Measurements from ENCODE around the gene MYO19. TPM values are rescaled to one million over a fixed set of nuclear protein-coding genes. Genes with fewer than 3 reads are reported as not detected.
"Not testable (repeated sequence)": the region's sequence is repeated elsewhere in the genome, so short reads cannot be mapped to it uniquely, and the experiment has no call there.

MYO19 gene
- total RNA-seq, 2 donors from 2014 or later: 75.9 to 77.1 TPM

DNA sequence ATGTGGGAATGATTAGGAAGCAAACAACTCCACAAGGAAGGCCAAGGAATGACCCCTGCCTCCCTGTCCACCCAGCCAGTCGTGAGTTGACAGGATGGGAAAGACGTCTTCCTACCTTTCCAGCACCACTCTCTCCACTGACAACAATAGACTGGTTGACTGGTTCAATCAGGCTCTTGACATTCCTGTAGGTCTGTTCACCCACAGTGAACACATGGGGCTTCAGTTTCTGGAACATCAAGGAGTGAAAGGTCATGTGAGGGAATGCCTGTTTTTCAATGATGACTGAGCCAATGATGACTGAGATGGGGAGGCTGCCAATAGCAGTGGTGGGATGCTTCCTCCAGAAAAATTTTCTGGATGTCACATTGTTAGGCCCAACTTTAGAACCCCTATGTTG, 9.6 kb downstream of the MYO19 start:
- no peak overlapping the region for H3K27ac Mint-ChIP-seq
- no peak overlapping the region for H3K4me3 Mint-ChIP-seq
- ATAC-seq: no peak
- H3K36me3 Mint-ChIP-seq (ENCODE audit: low read depth): peaks cover 12% of the 10 kb centered on the region
- no peaks in the 10 kb centered on the region for H3K27me3 Mint-ChIP-seq
- no peak for DNase-seq
- H3K4me1 Mint-ChIP-seq: peaks cover 11% of the 10 kb centered on the region
- no peaks in the 10 kb centered on the region for H3K9me3 ChIP-seq (ENCODE audit: control insufficient read depth, low read length, poor library complexity, severe bottlenecking)

DNA sequence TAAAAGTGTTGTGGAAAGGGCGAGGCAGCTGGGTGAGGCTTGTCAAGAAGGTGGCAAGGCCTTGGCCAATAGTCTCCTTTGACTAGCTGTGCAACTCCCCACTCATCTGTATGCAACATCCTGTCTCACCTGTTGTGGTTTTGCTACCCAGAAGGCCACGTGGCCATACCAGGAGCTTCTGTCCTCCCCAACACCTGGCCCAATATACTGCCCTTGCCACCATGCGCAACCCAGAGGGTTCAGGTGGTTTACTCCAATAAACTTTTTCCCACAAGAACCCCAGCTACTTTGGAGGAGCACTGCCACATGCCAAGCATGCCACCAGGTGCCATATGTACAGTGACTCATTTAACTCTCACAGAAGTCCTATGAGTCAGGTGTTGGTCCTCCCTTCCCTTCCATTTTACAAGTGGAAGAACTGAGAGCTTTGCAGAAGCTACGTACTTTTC, 10.2 kb downstream of the MYO19 start:
- Mint-ChIP-seq H3K27me3 (no peaks in the 10 kb centered on the region), H3K27ac (no peak overlapping the region), H3K4me1 (peaks cover 10% of the 10 kb centered on the region), H3K36me3 (ENCODE audit: low read depth) (peaks cover 12% of the 10 kb centered on the region), H3K4me3 (no peak overlapping the region)
- ATAC-seq (no peak), DNase-seq (no peak)
- no peaks in the 10 kb centered on the region for H3K9me3 ChIP-seq (ENCODE audit: control insufficient read depth, low read length, poor library complexity, severe bottlenecking)

DNA sequence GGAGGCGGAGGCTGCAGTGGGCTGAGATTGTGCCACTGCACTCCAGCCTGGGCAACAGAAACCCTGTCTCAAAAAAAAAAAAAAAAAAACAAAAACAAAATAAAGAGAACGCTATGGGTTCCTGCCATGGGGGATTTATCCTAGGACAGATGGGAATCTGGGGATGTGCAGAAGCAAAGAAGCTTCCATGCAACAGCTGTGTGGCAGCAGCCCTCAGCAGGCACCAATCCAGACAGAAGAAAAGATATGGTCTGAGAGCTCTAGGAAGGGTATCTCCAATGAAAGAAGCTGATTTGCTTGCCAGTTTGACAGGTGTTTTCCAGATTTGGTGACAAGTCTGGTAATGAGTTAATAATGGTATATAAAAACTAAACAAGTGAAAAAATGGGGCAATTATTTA, 11.6 kb downstream of the MYO19 start:
- no peaks in the 10 kb centered on the region for H3K9me3 ChIP-seq (ENCODE audit: control insufficient read depth, low read length, poor library complexity, severe bottlenecking)
- Mint-ChIP-seq H3K27ac (no peak overlapping the region), H3K4me3 (no peak overlapping the region), H3K36me3 (ENCODE audit: low read depth) (peaks cover 11% of the 10 kb centered on the region), H3K27me3 (no peaks in the 10 kb centered on the region), H3K4me1 (peaks cover 6% of the 10 kb centered on the region)
- DNase-seq (no peak), ATAC-seq (no peak)

DNA sequence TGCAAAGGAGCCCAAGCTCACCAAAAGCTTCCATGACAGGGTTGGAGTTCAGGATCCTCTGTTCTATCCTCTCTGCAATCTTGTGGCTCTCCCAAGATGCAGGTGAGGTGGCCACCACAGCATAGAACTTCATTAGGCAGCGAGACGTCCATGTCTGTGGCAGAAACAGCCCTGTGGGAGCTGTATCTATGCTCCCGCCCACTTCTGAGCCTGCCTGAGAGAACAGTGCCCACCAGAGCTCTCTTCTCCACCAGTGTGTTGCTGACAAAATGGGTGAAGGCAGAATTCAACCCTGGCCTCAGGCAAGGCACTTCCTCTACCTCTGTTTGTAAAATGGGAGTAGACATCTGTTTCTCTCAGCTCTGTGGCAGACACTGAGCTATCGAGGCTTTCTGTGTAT, 18.8 kb downstream of the MYO19 start:
- ATAC-seq (no peak), DNase-seq (no peak)
- Mint-ChIP-seq H3K27me3 (no peaks in the 10 kb centered on the region), H3K36me3 (ENCODE audit: low read depth) (peaks cover 2% of the 10 kb centered on the region), H3K4me3 (no peak overlapping the region), H3K4me1 (peaks cover 4% of the 10 kb centered on the region), H3K27ac (no peak overlapping the region)
- no peaks in the 10 kb centered on the region for H3K9me3 ChIP-seq (ENCODE audit: control insufficient read depth, low read length, poor library complexity, severe bottlenecking)

DNA sequence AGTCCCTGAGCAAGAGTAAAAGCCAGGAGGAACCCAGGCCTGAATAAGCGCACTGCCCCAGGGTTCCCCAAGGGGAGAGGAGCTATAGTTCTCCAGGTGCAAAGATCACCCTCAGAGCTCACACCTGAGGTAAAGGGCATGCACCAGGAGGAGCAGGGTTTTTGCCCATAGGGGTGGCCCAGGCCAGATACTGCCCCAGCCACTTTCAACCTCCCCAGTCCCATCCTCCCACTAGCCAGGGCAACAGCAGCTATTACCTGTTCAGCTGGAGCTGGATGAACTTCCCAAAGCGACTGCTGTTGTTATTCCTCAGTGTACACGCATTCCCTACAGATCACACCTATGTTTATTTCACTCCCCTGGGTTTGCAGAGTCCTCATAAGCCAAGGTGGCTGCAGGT, 19.8 kb downstream of the MYO19 start:
- no peak overlapping the region for H3K4me3 Mint-ChIP-seq
- H3K36me3 Mint-ChIP-seq (ENCODE audit: low read depth): no peaks in the 10 kb centered on the region

DNA sequence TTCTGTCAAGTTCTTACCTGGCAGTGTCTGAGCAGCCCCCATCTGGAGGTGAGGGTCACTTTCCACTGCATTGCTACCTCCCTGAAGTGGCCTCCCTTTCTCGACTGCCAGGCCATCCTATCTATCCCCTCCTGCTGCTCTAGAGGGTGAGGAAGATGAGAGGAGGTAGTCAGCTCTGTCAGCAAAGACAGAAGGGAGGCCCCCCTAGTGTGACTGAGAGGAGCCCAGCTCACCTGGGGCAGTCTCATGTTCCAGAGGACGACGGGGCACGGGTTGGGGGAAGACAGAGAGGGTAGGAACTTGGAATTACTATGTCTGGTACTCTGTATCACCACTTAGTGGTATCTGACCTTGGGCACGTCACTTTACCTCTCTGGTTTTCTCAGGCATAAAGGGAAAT, 22.0 kb downstream of the MYO19 start:
- peaks cover 4% of the 10 kb centered on the region for H3K4me1 Mint-ChIP-seq

More for the DNA sequence above, 19.8 kb downstream of the MYO19 start:
- Mint-ChIP-seq H3K27me3 (no peaks in the 10 kb centered on the region), H3K4me1 (peaks cover 4% of the 10 kb centered on the region), H3K27ac (peak overlapping the region; percentile 21)
- H3K9me3 ChIP-seq (ENCODE audit: control insufficient read depth, low read length, poor library complexity, severe bottlenecking): no peaks in the 10 kb centered on the region
- DNase-seq (no peak), ATAC-seq (no peak)

DNA sequence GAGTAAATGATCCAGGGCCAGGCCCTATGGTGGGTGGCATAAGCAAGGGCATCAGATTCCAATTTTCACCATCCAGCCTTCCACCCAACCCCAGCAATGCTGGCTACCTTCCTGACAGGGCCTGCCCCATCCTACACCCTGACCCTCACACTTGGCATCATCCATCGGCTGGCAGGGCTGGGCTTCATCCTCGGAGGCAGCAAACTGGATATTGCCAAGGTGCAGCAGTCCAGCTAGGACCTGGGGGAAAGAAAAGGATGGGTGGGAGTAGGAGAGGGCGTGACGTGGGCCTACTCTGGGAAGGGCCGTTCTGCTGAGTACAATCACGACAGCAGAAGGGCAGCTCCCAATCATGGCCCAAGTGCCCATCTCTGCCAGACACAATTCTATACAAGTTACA, 23.5 kb downstream of the MYO19 start:
- no peaks in the 10 kb centered on the region for H3K9me3 ChIP-seq (ENCODE audit: control insufficient read depth, low read length, poor library complexity, severe bottlenecking)

More for the DNA sequence above, 22.0 kb downstream of the MYO19 start:
- Mint-ChIP-seq H3K4me3 (no peak overlapping the region), H3K36me3 (ENCODE audit: low read depth) (no peaks in the 10 kb centered on the region), H3K27ac (peak overlapping the region; percentile 34), H3K27me3 (no peaks in the 10 kb centered on the region)
- DNase-seq (no peak), ATAC-seq (no peak)
- no peaks in the 10 kb centered on the region for H3K9me3 ChIP-seq (ENCODE audit: control insufficient read depth, low read length, poor library complexity, severe bottlenecking)

DNA sequence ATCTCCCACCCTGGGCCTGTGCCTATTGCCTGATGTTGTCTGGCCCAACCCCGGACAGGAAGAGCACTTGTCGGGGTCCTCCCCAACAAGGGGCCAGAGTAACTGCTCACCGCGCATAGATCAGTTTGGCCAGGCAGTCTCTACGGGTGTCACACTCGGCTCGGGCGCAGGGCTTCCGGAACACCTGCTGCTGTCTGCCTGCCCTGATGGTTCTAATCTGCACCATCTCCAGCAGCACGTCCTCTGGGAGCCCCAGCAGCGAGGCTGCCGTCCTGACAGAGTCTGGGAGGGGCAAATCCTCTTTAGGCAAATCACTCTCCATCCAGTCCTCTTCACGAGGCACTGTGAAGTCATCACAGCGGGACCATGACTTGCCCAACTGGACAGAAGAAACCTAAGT, 24.0 kb downstream of the MYO19 start:
- Mint-ChIP-seq H3K27ac (no peak overlapping the region), H3K36me3 (ENCODE audit: low read depth) (no peaks in the 10 kb centered on the region), H3K4me1 (peaks cover 4% of the 10 kb centered on the region), H3K4me3 (no peak overlapping the region), H3K27me3 (no peaks in the 10 kb centered on the region)
- H3K9me3 ChIP-seq (ENCODE audit: control insufficient read depth, low read length, poor library complexity, severe bottlenecking): no peaks in the 10 kb centered on the region
- no peak for ATAC-seq
- no peak for DNase-seq

More for the DNA sequence above, 23.5 kb downstream of the MYO19 start:
- no peak overlapping the region for H3K27ac Mint-ChIP-seq
- H3K36me3 Mint-ChIP-seq (ENCODE audit: low read depth): no peaks in the 10 kb centered on the region
- DNase-seq (no peak), ATAC-seq (no peak)
- peaks cover 4% of the 10 kb centered on the region for H3K4me1 Mint-ChIP-seq
- no peak overlapping the region for H3K4me3 Mint-ChIP-seq
- H3K27me3 Mint-ChIP-seq: no peaks in the 10 kb centered on the region

DNA sequence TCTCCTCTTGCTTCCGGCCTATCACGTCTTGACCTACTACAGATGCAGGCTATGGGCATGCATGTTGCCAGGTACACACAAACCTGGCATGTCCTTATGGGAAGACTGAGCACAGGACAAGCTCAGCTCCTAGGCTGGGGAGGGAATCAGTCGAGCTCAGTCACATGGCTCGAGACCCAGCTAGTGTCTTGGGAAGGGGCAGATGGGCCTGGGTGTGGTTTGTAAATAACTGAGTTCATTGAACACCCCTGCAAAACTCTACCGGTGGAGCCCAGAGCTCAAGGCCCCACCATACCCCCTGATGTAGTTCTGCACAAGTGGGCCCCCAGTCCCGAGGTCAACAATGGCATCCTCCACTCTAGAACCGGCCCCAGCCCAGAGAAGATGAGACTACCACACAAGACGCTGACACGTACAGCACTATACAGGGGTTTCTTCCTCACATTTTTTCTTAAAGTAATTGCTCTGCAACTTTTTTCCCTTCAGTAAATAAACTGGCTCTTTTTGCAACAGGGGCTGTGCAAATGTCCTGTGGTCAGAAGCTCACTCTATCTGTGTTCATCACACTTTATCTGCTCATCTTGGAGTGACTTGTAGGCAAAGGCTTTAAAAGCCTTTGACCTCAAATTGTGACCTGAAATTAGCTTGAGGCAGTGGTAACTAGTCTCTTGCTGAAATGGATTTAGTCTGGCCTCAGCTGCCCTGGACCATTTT, 25.2 kb downstream of the MYO19 start:
- no peaks in the 10 kb centered on the region for H3K9me3 ChIP-seq (ENCODE audit: control insufficient read depth, low read length, poor library complexity, severe bottlenecking)
- H3K4me3 Mint-ChIP-seq: no peak overlapping the region
- ATAC-seq (no peak), DNase-seq (no peak)
- H3K36me3 Mint-ChIP-seq (ENCODE audit: low read depth): no peaks in the 10 kb centered on the region
- H3K27ac Mint-ChIP-seq: peak overlapping the region; percentile 29
- no peaks in the 10 kb centered on the region for H3K27me3 Mint-ChIP-seq
- H3K4me1 Mint-ChIP-seq: peaks cover 4% of the 10 kb centered on the region

DNA sequence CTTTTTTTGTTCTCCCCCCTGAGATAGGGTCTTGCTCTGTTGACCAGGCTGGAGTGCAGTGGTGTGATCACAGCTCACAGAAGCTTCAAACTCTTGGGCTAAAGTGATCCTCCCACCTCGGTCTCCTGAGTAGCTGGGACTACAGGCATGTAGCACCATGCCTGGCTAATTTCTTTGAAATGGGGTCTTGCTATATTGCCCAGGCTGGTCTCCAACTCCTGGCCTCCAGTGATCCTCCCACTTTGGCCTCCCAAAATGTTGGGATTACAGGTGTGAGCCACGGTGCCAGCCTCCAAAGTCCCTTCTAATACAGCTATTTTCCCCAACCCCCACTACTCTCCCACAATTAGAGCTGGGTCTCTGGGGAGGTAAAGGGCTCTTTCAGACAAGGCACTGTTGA, 26.2 kb downstream of the MYO19 start:
- H3K4me3 Mint-ChIP-seq; ATAC-seq; H3K9me3 ChIP-seq (ENCODE audit: control insufficient read depth, low read length, poor library complexity, severe bottlenecking); H3K27me3 Mint-ChIP-seq; DNase-seq; H3K4me1 Mint-ChIP-seq; H3K36me3 Mint-ChIP-seq (ENCODE audit: low read depth): not testable (repeated sequence)
- H3K27ac Mint-ChIP-seq: peak overlapping the region; percentile 63

DNA sequence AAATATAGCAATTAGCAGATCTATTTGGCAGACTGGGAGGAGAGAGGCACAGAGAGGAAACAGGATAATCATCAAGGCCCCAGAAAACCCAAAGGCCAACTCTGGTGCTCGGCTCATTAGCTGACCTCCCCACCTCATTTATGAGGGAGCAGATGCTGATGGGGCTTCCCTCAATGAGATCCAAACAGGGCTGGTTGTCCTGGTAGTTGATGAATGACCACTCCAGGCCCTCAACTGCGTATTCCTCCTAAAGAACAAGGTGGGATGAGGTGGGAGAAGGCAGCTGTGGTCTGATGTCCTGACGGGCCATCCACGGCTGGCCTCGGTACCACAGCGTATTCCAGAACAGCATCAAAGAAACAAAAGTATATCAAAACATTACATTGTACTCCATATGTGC, 27.4 kb downstream of the MYO19 start:
- Mint-ChIP-seq H3K36me3 (ENCODE audit: low read depth) (peaks cover 1% of the 10 kb centered on the region), H3K27me3 (no peaks in the 10 kb centered on the region)
- no peak for DNase-seq

DNA sequence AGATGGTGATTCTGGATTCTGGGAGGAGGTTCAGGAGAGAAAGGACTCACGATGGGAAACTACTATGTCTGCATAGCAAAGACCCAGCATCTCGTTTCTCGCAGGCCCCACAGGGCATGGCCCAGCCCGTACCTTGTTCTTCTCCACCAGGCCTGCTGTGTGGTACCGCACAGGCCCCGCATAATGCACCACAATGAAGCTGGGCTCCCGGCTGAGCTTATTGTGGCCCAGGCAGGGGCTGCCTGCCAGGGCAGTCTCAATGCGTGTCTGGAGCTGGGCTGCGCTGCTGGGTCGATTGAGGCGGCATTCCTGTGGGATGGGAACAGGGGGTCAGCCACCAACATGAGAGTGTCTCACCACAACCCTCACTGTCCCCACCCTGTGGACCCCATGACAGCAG, 27.8 kb downstream of the MYO19 start:
- no peaks in the 10 kb centered on the region for H3K9me3 ChIP-seq (ENCODE audit: control insufficient read depth, low read length, poor library complexity, severe bottlenecking)
- peaks cover 5% of the 10 kb centered on the region for H3K4me1 Mint-ChIP-seq
- H3K36me3 Mint-ChIP-seq (ENCODE audit: low read depth): peaks cover 2% of the 10 kb centered on the region
- H3K4me3 Mint-ChIP-seq: no peak overlapping the region
- no peak overlapping the region for H3K27ac Mint-ChIP-seq
- ATAC-seq (no peak), DNase-seq (no peak)
- no peaks in the 10 kb centered on the region for H3K27me3 Mint-ChIP-seq

More for the DNA sequence above, 27.4 kb downstream of the MYO19 start:
- peaks cover 4% of the 10 kb centered on the region for H3K4me1 Mint-ChIP-seq
- no peak overlapping the region for H3K4me3 Mint-ChIP-seq
- ATAC-seq: no peak
- H3K9me3 ChIP-seq (ENCODE audit: control insufficient read depth, low read length, poor library complexity, severe bottlenecking): no peaks in the 10 kb centered on the region
- H3K27ac Mint-ChIP-seq: no peak overlapping the region

DNA sequence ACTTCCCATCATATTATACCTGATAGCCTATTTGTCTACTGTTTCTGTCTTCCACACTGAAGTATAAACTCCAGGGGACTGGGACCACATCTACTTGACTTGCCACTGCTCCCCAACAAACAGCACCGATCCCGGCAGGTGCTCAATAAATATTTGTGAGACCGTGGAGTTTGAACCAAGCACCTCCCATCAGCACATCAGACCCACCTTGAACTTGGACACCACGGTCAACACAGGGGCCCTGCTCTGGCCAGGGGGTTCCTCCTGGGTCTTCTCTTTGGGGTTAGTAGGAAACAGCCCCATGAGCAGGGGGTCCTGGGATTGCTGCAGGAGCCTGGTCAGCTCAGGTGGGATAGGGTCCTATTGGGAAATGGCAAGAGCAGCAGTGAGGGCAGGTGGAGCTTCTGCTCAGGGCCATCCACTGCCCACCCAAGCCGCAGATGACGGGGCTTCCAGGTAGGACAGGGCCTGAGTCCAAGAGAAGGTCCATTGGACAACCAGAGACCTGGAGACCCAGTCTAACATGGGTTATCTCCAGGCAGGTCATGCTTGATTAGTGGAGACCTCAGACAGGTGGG, 28.3 kb downstream of the MYO19 start:
- no peaks in the 10 kb centered on the region for H3K9me3 ChIP-seq (ENCODE audit: control insufficient read depth, low read length, poor library complexity, severe bottlenecking)
- ATAC-seq (no peak), DNase-seq (no peak)
- Mint-ChIP-seq H3K36me3 (ENCODE audit: low read depth) (peaks cover 2% of the 10 kb centered on the region), H3K27me3 (no peaks in the 10 kb centered on the region), H3K27ac (no peak overlapping the region), H3K4me3 (no peak overlapping the region), H3K4me1 (peaks cover 7% of the 10 kb centered on the region)

DNA sequence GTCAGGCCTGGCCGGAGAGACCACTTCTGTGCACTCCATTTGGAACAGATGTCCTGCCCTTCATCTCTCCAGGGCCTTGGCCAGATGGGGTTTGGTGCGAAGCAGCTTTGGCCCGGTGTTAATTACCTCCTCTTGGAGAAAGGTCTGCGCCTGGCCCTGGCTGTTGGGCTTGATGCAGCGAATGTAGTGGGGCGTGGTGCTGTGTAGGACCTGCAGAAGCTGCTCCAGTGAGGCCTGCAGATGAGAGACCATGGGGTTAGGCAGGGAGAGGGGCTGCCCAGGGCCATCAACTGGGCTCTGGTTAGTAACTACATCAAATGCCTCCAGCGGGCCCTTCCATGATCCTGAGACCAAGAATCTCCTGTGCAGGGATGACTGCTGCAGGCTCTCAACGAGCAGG, 29.5 kb downstream of the MYO19 start:
- H3K36me3 Mint-ChIP-seq (ENCODE audit: low read depth): peaks cover 2% of the 10 kb centered on the region
- H3K27ac Mint-ChIP-seq: no peak overlapping the region
- no peaks in the 10 kb centered on the region for H3K9me3 ChIP-seq (ENCODE audit: control insufficient read depth, low read length, poor library complexity, severe bottlenecking)
- no peak overlapping the region for H3K4me3 Mint-ChIP-seq
- no peak for ATAC-seq
- DNase-seq: no peak
- H3K4me1 Mint-ChIP-seq: peaks cover 7% of the 10 kb centered on the region
- H3K27me3 Mint-ChIP-seq: no peaks in the 10 kb centered on the region

Data from T-helper 17 cell (primary cell).